ENCODE measurements around the gene ADGRL3.
"Not testable (repeated sequence)": the region's sequence is repeated elsewhere in the genome, so short reads cannot be mapped to it uniquely, and the experiment has no call there.

Gene ADGRL3

DNA sequence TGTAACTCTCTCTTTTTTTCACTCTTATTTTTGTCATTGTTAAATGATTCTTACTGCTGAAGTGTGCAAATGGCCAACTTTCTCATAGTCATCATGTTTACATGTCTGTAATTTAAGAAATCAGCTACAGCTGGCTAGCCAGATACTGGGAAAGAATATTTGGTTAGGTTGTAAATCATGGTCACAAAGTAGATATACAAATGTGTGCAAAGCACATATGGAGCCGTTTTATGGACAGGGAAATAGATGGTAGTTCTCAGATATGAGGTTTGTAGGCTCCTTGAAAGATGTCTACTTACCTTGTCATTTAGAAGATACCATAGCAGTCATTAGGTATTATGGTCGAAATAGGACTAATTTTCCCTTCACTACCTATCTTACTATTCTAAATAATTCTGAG lies 430.4 kb downstream of the ADGRL3 start:
- Histone ChIP-seq H3K36me3 (ENCODE audit: control insufficient read depth, insufficient read depth, low read length) (no peaks in the 10 kb centered on the region), H3K27me3 (ENCODE audit: control insufficient read depth, insufficient read depth, low read length, poor library complexity, severe bottlenecking) (no peaks in the 10 kb centered on the region), H3K4me3 (ENCODE audit: insufficient read depth, low read depth, low read length) (no peak overlapping the region), H3K4me1 (ENCODE audit: control insufficient read depth, insufficient read depth, low read length) (no peaks in the 10 kb centered on the region), H3K27ac (ENCODE audit: insufficient read depth, low read depth, low read length, poor library complexity, severe bottlenecking) (no peak overlapping the region), H3K9me3 (ENCODE audit: control insufficient read depth, low read length) (no peaks in the 10 kb centered on the region)
- 94 to 97% methylated on average over 1 of the region's 2 CpGs for WGBS, 2 experiments

DNA sequence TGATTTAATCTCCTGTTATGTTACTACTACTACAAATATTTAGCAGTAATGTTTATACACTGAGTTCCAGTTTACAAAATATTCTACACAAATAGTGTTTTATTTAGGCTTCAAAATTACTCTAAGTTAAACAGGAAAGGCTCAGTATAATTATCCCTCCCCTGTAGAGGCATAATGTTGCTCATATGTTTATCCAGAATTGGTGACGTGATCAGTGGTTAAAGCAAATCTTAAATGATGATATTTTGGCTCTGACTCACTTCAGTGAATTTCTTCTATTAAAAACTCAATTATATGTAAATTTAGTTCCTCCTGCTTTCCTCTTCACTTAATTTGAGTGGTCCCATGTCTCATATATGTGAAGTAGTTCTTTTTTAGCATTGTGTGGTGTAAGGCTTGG lies 438.5 kb downstream of the ADGRL3 start:
- Histone ChIP-seq H3K4me1 (ENCODE audit: control insufficient read depth, insufficient read depth, low read length) (no peaks in the 10 kb centered on the region), H3K36me3 (ENCODE audit: control insufficient read depth, insufficient read depth, low read length) (no peaks in the 10 kb centered on the region), H3K9me3 (ENCODE audit: control insufficient read depth, low read length) (no peaks in the 10 kb centered on the region), H3K27ac (ENCODE audit: insufficient read depth, low read depth, low read length, poor library complexity, severe bottlenecking) (no peak overlapping the region), H3K27me3 (ENCODE audit: control insufficient read depth, insufficient read depth, low read length, poor library complexity, severe bottlenecking) (no peaks in the 10 kb centered on the region), H3K4me3 (ENCODE audit: insufficient read depth, low read depth, low read length) (no peak overlapping the region)
- WGBS, 2 experiments, result 100% methylated on average over 1 of the region's 1 CpG

DNA sequence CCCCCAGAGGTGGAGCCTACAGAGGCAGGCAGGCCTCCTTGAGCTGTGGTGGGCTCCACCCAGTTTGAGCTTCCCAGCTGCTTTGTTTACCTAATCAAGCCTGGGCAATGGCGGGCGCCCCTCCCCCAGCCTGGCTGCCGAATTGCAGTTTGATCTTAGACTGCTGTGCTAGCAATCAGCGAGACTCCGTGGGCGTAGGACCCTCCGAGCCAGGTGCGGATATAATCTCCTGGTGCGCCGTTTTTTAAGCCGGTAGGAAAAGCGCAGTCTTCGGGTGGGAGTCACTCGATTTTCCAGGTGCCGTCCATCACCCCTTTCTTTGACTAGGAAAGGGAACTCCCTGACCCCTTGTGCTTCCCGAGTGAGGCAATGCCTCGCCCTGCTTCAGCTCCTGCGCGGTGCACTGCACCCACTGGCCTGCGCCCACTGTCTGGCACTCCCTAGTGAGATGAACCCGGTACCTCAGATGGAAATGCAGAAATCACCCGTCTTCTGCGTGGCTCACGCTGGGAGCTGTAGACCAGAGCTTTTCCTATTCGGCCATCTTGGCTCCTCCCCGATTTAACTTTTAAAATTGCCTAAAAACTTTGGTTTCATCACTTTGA lies 446.7 kb downstream of the ADGRL3 start:
- not testable (repeated sequence) for H3K27me3 ChIP-seq (ENCODE audit: control insufficient read depth, insufficient read depth, low read length, poor library complexity, severe bottlenecking); H3K9me3 ChIP-seq (ENCODE audit: control insufficient read depth, low read length); H3K36me3 ChIP-seq (ENCODE audit: control insufficient read depth, insufficient read depth, low read length); H3K4me1 ChIP-seq (ENCODE audit: control insufficient read depth, insufficient read depth, low read length); H3K27ac ChIP-seq (ENCODE audit: insufficient read depth, low read depth, low read length, poor library complexity, severe bottlenecking); H3K4me3 ChIP-seq (ENCODE audit: insufficient read depth, low read depth, low read length)
- WGBS, 2 experiments, result 88% methylated on average over 26 of the region's 26 CpGs

DNA sequence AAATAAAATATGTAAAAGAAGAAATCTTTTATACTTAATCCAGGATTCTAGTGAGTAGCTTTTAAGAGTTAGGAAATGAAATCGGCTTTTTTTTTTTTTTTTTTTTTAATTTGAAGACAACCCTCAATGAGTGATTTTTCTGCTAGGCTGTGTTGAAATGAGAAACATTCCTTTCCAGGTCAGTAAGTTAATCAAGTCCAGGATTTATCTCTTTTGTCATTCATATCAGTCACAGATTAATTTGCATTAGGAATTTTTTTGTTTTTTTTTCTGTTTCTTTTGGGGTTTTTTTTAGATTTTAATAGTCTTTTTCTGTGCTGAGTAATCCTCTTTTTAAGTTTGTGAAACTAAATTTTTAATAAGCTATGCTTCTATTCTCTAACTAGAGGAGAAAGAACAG lies 448.1 kb downstream of the ADGRL3 start:
- no peaks in the 10 kb centered on the region for H3K9me3 ChIP-seq (ENCODE audit: control insufficient read depth, low read length)
- H3K4me3 ChIP-seq (ENCODE audit: insufficient read depth, low read depth, low read length), result no peak overlapping the region
- WGBS, 2 experiments, result 100% methylated on average over 1 of the region's 1 CpG; no CpG with 5 or more reads in 1 of the 2 experiments
- no peak overlapping the region for H3K27ac ChIP-seq (ENCODE audit: insufficient read depth, low read depth, low read length, poor library complexity, severe bottlenecking)
- H3K36me3 ChIP-seq (ENCODE audit: control insufficient read depth, insufficient read depth, low read length), result no peaks in the 10 kb centered on the region
- peaks cover 10% of the 10 kb centered on the region for H3K4me1 ChIP-seq (ENCODE audit: control insufficient read depth, insufficient read depth, low read length)
- no peaks in the 10 kb centered on the region for H3K27me3 ChIP-seq (ENCODE audit: control insufficient read depth, insufficient read depth, low read length, poor library complexity, severe bottlenecking)

DNA sequence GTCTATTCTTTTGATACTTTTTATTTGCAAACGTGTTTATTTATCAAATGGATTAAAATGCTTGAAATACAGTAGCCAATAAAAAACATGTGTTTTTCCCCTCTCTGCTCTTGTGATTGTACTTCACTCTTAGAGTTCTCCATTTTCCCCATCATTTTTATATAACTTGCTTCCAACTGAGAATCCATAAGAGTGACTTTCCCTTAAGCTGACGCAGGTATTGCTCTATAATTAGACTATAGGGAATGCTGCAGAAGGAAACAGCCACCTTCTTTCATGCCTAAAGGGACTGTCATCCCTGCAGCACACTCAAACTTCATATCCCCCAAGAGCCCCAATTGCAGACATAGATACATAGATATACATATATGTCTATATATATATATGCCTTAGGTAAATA lies 456.9 kb downstream of the ADGRL3 start:
- no peak overlapping the region for H3K27ac ChIP-seq (ENCODE audit: insufficient read depth, low read depth, low read length, poor library complexity, severe bottlenecking)
- H3K4me3 ChIP-seq (ENCODE audit: insufficient read depth, low read depth, low read length), result no peak overlapping the region
- H3K27me3 ChIP-seq (ENCODE audit: control insufficient read depth, insufficient read depth, low read length, poor library complexity, severe bottlenecking), result no peaks in the 10 kb centered on the region
- WGBS, 2 experiments, result 96 to 100% methylated on average over 1 to 2 of the region's 2 CpGs
- H3K4me1 ChIP-seq (ENCODE audit: control insufficient read depth, insufficient read depth, low read length), result peaks cover 30% of the 10 kb centered on the region
- H3K36me3 ChIP-seq (ENCODE audit: control insufficient read depth, insufficient read depth, low read length), result no peaks in the 10 kb centered on the region
- H3K9me3 ChIP-seq (ENCODE audit: control insufficient read depth, low read length), result no peaks in the 10 kb centered on the region

DNA sequence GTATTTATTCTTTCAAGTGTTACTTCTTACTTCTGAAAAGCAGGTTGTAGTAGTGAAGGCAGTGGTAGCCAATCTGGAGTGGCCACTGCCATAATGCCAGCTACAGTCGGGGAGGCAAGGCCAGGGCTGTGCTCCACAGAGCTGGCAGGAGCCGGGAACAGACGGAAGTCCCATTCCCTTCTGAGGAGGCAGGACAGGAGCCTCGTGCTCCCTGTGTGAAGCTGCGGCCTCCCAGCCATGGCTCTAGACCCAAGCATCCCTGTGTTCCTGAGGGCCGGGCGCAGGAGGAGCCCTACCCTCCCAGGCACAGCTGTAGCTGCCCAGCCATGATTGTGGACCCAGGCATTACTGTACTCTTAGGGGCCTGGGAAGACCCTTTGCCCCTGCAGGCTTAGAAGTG lies 461.8 kb downstream of the ADGRL3 start:
- Histone ChIP-seq H3K36me3 (ENCODE audit: control insufficient read depth, insufficient read depth, low read length) (peaks cover 14% of the 10 kb centered on the region), H3K27ac (ENCODE audit: insufficient read depth, low read depth, low read length, poor library complexity, severe bottlenecking) (no peak overlapping the region), H3K4me3 (ENCODE audit: insufficient read depth, low read depth, low read length) (no peak overlapping the region), H3K27me3 (ENCODE audit: control insufficient read depth, insufficient read depth, low read length, poor library complexity, severe bottlenecking) (no peaks in the 10 kb centered on the region), H3K9me3 (ENCODE audit: control insufficient read depth, low read length) (no peaks in the 10 kb centered on the region), H3K4me1 (ENCODE audit: control insufficient read depth, insufficient read depth, low read length) (peaks cover 15% of the 10 kb centered on the region)
- WGBS, 2 experiments, result 94% methylated on average over 7 of the region's 7 CpGs

DNA sequence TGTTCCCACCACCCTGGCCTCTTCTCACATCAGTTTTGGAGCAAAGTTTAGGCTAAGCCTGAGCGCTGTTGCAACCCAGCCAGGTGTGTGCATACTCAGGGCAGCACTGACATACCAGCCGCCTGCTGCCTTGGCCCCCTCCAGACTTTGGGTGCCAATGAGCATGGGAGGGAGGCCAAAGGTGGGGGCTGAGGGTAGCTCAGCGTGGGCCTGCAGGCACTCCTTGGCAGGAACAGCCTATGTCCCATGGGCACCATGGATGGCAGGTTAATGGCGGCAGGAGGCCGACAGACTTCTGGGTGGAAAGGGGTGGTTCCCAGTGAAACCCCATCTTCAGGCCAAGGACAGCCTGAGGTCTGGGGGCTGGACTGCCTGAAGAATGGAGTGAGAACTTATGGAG lies 462.2 kb downstream of the ADGRL3 start:
- H3K4me1 ChIP-seq (ENCODE audit: control insufficient read depth, insufficient read depth, low read length), result peaks cover 15% of the 10 kb centered on the region
- H3K27ac ChIP-seq (ENCODE audit: insufficient read depth, low read depth, low read length, poor library complexity, severe bottlenecking), result no peak overlapping the region
- H3K4me3 ChIP-seq (ENCODE audit: insufficient read depth, low read depth, low read length), result no peak overlapping the region
- WGBS, 2 experiments, result 97% methylated on average over 5 of the region's 5 CpGs
- H3K9me3 ChIP-seq (ENCODE audit: control insufficient read depth, low read length), result no peaks in the 10 kb centered on the region
- no peaks in the 10 kb centered on the region for H3K27me3 ChIP-seq (ENCODE audit: control insufficient read depth, insufficient read depth, low read length, poor library complexity, severe bottlenecking)
- peaks cover 14% of the 10 kb centered on the region for H3K36me3 ChIP-seq (ENCODE audit: control insufficient read depth, insufficient read depth, low read length)

DNA sequence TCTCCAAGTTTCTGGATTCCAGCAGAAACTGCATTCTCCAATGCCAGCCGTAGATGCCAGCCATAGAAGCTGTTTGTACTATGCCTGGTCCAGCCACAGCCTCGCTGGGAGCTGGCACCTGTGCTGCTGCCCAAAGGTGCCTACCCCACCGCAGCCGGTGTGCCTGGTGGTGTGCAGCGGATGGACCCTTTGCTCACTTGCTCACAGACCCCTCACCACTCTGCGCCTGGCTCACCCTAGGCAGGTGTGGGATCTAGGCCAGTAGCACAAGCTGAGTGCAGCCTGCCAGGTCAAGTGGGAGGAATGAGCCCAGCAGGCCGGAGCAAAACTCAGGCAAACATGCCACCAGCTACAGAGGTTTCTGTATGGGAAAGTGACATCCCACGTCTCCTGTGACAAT lies 463.2 kb downstream of the ADGRL3 start:
- Histone ChIP-seq H3K27me3 (ENCODE audit: control insufficient read depth, insufficient read depth, low read length, poor library complexity, severe bottlenecking) (no peaks in the 10 kb centered on the region), H3K27ac (ENCODE audit: insufficient read depth, low read depth, low read length, poor library complexity, severe bottlenecking) (no peak overlapping the region), H3K36me3 (ENCODE audit: control insufficient read depth, insufficient read depth, low read length) (peaks cover 14% of the 10 kb centered on the region), H3K4me3 (ENCODE audit: insufficient read depth, low read depth, low read length) (no peak overlapping the region), H3K9me3 (ENCODE audit: control insufficient read depth, low read length) (no peaks in the 10 kb centered on the region), H3K4me1 (ENCODE audit: control insufficient read depth, insufficient read depth, low read length) (peaks cover 9% of the 10 kb centered on the region)
- WGBS, 2 experiments, result 94 to 96% methylated on average over 8 of the region's 8 CpGs

DNA sequence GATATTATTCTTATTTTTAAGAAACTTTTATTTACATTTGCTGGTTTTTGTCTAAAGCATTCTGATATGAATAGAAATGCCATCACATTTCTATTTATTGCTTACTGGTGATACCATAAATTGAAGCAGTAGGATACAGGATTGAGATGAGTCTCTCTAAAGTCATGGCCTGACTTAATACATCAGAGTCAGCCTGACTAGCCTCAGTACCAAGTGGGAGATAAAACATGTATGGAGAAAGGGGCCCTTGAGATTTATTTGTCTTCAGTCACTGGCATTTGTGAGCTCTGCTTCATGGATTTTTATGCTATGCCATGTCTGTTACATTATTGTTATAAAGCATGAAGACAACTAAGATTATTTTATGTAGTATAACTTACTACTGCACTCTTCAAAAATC lies 465.5 kb downstream of the ADGRL3 start:
- Histone ChIP-seq H3K4me1 (ENCODE audit: control insufficient read depth, insufficient read depth, low read length) (no peaks in the 10 kb centered on the region), H3K4me3 (ENCODE audit: insufficient read depth, low read depth, low read length) (no peak overlapping the region), H3K27ac (ENCODE audit: insufficient read depth, low read depth, low read length, poor library complexity, severe bottlenecking) (no peak overlapping the region)

DNA sequence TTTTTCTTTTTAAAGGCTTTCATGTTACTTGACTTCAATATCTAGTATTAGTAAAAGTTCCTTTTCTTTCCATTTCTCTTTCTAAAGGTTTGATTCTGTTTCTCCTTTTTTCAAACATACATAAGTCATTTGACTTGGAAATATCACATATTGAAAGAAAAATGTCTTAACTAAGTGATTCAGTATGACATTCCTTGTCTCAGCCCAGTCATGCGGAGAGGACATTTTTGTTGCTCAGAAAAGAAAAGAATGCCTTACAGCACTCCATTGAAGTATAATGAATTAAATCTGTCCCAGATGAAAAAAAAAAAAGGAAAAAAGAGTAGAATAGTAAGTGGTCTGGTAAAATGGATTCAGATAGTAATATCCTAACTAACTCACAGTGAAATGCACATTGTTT lies 466.1 kb downstream of the ADGRL3 start:
- peaks cover 14% of the 10 kb centered on the region for H3K36me3 ChIP-seq (ENCODE audit: control insufficient read depth, insufficient read depth, low read length)
- no peak overlapping the region for H3K4me3 ChIP-seq (ENCODE audit: insufficient read depth, low read depth, low read length)
- H3K4me1 ChIP-seq (ENCODE audit: control insufficient read depth, insufficient read depth, low read length), result no peaks in the 10 kb centered on the region
- no peak overlapping the region for H3K27ac ChIP-seq (ENCODE audit: insufficient read depth, low read depth, low read length, poor library complexity, severe bottlenecking)
- no peaks in the 10 kb centered on the region for H3K27me3 ChIP-seq (ENCODE audit: control insufficient read depth, insufficient read depth, low read length, poor library complexity, severe bottlenecking)
- 92 to 100% methylated on average over 1 of the region's 1 CpG for WGBS, 2 experiments
- H3K9me3 ChIP-seq (ENCODE audit: control insufficient read depth, low read length), result no peaks in the 10 kb centered on the region

More for the DNA sequence above, 465.5 kb downstream of the ADGRL3 start:
- Histone ChIP-seq H3K9me3 (ENCODE audit: control insufficient read depth, low read length) (no peaks in the 10 kb centered on the region), H3K36me3 (ENCODE audit: control insufficient read depth, insufficient read depth, low read length) (peaks cover 14% of the 10 kb centered on the region), H3K27me3 (ENCODE audit: control insufficient read depth, insufficient read depth, low read length, poor library complexity, severe bottlenecking) (no peaks in the 10 kb centered on the region)

DNA sequence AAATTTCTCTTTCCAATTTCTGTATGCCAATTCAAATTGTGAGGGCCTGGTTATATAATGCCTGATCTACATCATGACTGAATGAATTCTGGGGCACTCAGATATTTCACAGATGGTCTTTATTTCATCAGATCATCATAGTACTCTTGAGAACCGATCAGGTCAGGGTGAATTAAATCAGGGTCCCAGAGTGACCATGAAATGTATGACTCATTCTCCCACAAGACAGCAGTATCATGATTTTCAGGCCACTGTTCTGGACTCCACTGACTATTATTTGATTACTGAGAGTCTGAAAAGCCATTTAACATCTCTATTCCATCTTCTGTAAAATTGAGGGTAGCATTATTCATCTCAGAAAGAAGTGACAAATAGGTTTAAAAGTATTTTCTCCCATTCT lies 471.5 kb downstream of the ADGRL3 start:
- no peaks in the 10 kb centered on the region for H3K4me1 ChIP-seq (ENCODE audit: control insufficient read depth, insufficient read depth, low read length)
- H3K4me3 ChIP-seq (ENCODE audit: insufficient read depth, low read depth, low read length), result no peak overlapping the region
- no peaks in the 10 kb centered on the region for H3K36me3 ChIP-seq (ENCODE audit: control insufficient read depth, insufficient read depth, low read length)
- H3K27ac ChIP-seq (ENCODE audit: insufficient read depth, low read depth, low read length, poor library complexity, severe bottlenecking), result no peak overlapping the region
- no peaks in the 10 kb centered on the region for H3K9me3 ChIP-seq (ENCODE audit: control insufficient read depth, low read length)
- no peaks in the 10 kb centered on the region for H3K27me3 ChIP-seq (ENCODE audit: control insufficient read depth, insufficient read depth, low read length, poor library complexity, severe bottlenecking)
- WGBS, 2 experiments, result 88 to 100% methylated on average over 1 of the region's 1 CpG
